SKM-1 treated with dmso at 0.1 percent for 144 hours (cell line): Measurements from ENCODE around the gene SEC61A1.

Source experiments
- DNase-seq: peaks from one replicate; lab custom pipeline; 2025; ENCODE audit not compliant: unreplicated experiment; lab: John Stamatoyannopoulos, UW

SEC61A1 gene

DNA sequence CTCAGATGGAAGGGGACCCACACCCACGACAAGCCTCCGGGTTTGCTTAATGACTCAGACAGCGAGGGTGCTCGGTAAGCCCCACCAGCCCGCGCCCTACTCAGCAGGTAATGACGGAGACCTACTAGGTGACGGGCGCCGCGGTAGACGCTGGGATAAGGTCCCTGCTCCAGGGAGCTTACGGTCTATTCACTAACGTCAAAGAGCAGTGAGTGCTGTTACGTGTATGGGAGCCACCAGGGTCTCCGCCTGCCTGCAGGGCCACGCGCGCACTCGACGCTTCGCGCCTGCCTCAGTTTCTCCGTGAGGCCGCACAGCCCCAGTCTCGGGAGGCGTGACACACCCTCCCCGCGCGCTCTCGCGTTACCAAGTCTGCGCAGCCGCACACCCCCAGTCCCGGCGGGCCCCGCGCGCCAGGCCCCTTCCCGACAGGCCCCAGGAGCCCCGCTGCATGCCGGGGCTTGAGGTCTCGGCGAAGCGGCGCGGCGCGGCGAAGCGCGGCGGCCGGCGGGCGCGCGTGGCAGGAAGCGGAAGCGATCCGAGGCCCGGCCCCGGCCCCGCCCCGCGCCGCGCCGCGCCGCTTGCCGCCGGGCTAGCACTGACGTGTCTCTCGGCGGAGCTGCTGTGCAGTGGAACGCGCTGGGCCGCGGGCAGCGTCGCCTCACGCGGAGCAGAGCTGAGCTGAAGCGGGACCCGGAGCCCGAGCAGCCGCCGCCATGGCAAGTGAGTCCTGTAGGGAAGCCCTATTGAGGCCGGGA is at the start of gene SEC61A1:
SEC61A1 (plus strand) TSS at position 601 of the 758 bp plus-strand sequence; CDS start at position 717, 116 bp downstream.
- DNase-seq = peak; percentile 91

- no peak for DNase-seq
These were observed 47.6 kb upstream of the SEC61A1 start for GRCh38 chr3:128004661-128005060.

DNA sequence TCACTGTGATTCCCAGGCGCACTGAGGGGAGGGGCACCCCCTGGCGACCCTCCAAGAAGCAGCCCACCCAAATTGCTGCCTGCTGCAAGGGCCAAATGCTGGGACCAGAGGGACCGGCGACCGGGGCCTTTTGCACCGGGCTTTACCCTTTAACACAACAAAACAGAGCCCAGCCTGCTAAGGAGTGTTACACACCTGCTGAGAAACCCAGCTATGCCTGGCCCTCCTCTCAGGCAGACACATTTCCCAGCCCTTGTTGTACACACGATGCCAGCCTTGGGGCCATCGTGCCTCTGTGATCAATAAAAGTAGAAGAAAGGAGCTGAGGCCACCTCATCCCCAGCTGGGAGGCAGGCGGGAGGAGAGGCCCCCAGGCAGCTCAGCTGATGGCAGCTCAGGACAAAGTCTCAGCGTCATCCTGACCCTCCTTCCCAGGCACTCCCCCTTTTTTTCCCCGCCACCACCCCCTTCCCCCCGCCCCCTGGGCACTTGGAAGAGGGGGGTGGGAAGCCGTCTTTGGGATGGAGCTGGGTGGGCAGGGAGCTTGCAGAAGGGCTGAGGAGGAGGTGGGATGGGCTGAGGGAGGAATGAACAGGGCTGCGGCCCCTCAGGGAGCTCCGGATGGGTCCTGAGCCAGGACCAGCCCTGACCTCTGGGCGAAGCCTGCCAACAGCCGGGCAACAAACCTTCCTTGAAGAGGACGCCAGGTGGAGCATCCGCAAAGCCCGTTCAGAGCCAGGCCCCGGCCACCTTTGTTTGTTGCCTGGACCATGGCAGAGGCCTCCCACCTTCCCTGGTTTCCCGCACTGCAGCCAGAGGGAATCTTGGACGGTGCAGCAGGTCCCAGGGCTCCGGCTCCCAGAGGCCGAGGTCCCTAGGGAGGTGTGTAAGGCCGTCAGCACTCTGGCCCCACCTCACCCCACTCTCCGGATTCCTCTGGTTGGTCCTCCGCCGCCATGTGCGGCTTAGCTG is 45.9 kb upstream of the SEC61A1 start:
- no peak for DNase-seq

DNA sequence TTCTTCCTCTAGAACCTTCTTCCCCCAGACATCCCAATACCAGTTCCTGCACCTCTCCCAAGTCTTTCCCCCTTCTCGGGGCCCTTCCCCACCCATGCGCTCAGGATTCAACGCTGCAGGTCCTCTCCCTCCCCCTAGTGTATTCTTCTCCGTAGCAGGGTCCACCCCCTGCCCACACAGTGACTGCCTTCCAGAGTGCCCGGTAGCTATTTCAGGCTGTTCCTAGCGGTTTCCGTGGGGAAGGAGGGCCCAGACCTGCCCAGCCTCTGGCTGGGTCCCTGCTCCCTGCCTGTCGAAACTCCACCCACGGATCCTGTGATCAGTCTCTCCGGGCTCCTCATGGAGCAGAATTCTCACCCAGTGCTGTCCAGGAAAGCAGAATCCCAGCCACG is 45.2 kb upstream of the SEC61A1 start:
- no peak for DNase-seq

DNA sequence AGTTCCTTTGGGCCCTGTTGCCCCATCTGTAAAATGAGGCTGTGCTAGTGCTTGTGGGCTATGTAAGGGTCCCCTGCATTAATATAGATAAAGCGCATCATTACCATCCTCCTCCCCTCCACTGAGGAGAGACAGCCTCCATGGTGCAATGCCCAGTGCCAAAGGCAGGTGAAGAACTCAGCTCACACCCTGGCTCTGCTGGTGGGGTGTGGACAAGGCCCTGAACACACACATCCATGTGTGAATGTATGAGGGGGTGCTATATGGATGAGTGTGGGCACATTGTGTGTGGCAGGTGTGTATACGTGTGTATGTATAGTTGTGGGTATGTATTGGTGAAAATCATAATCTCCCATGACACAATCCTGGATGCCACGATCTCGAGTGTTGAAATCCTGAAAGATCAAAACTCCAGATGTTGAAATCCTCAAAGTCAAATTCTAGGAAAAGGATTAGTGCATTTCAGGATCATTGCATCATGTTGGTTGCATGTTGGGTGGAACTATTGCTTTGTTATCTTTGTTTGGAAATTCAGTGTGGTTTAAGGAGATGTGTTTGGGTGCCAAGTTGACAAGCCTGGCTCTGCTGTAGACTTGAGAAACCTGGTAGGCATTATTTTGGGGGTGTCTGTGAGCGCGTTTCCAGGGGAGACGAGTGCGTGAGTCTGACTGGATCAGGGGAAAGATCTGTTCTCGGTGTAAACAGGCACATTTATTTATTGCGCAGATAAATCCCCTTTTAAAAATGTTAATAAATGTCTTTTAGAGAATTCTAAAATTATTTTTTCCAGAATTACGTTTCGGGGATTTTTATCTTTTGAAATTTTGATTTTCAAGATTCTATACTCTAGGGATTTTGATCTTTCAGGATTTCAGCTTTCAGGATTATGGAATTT is 42.0 kb upstream of the SEC61A1 start:
- DNase-seq = no peak

- no peak for DNase-seq
These were observed 41.1 kb upstream of the SEC61A1 start for GRCh38 chr3:128011140-128011539.

GRCh38 chr3:128012050-128012449 is 40.2 kb upstream of the SEC61A1 start:
- no peak for DNase-seq

GRCh38 chr3:128014548-128014947 is 37.7 kb upstream of the SEC61A1 start:
- DNase-seq = no peak

DNA sequence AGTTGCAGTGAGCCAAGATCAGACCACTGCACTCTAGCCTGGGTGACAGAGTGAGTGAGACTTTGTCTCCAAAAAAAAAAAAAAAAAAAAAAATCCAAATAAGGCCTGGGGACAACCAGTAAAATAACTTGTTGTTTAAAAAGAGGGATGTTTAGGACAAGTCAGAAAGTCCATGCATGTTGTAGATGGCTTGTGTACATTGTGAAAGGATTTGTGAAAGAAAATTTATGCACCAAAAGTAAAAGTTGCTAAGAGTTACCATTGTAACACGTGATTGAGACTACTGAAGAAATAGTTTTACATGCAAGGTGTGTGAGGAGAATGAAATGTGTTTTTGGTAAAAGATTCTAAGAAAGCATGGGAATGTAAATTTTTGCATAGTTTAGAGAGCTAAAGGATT is 35.7 kb upstream of the SEC61A1 start:
- DNase-seq = no peak

GRCh38 chr3:128021768-128022372 is 30.4 kb upstream of the SEC61A1 start:
- DNase-seq = no peak

DNA sequence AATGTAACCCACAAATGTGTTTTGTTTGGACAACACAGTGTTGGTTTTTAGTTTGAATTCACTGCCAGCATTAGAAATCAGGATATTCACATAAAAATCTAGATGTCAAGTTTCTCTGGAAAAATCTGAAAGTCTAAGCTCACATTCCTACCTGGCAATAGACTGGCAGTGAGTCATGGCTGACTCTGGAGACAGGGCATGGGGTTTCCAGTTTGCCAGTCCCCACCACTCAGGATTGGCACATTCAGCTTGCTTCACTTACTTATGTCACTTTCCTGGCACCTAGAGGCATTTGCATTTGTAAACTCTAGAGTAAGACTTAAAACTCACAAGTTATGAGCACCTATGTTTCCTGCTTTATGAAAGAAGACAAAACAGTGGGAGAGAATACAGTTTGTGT is 19.1 kb upstream of the SEC61A1 start:
- no peak for DNase-seq

- no peak for DNase-seq
These were observed 16.1 kb upstream of the SEC61A1 start for GRCh38 chr3:128036119-128036518.

GRCh38 chr3:128040041-128040440 is 12.2 kb upstream of the SEC61A1 start:
- DNase-seq = no peak

GRCh38 chr3:128040660-128041059 is 11.6 kb upstream of the SEC61A1 start:
- no peak for DNase-seq

DNA sequence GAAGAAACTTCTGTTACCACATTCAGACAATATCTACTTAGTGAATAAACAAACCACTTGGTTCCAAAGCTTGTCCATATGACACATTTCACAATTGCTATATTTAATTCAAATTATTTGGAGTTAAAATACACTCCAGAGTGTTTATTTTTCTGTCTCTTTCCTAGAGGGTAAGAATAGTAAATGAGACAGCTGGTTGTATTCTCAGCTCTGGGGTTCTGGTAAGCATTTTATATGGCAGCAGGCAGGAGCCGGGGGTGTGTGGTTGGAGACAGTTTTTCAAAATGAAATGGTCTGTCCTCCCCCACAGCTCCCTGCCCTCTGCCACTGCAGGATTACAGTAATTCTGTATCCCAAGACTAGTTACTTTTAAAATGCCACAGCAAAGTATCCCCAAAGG is 10.9 kb upstream of the SEC61A1 start:
- no peak for DNase-seq

DNA sequence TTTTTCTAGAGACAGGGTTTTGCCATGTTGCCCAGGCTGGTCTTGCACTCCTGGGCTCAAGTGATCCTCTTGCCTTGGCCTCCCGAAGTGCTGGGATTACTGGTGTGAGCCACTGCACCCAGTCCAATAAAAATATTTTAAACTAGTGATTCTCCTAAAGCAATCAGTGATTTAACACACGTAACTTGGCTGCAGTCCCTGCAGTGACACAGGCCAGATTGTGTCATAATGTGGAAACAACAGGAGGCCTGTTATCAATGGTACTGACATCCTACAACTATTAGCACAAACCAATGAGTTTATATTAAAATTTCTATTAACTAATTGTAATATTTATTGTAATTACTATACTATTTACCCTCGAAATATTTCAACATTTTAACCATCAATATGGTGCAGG is 1.6 kb upstream of the SEC61A1 start:
- DNase-seq = no peak

- DNase-seq = no peak
These were observed 789 bp upstream of the SEC61A1 start for GRCh38 chr3:128051459-128051836.

DNA sequence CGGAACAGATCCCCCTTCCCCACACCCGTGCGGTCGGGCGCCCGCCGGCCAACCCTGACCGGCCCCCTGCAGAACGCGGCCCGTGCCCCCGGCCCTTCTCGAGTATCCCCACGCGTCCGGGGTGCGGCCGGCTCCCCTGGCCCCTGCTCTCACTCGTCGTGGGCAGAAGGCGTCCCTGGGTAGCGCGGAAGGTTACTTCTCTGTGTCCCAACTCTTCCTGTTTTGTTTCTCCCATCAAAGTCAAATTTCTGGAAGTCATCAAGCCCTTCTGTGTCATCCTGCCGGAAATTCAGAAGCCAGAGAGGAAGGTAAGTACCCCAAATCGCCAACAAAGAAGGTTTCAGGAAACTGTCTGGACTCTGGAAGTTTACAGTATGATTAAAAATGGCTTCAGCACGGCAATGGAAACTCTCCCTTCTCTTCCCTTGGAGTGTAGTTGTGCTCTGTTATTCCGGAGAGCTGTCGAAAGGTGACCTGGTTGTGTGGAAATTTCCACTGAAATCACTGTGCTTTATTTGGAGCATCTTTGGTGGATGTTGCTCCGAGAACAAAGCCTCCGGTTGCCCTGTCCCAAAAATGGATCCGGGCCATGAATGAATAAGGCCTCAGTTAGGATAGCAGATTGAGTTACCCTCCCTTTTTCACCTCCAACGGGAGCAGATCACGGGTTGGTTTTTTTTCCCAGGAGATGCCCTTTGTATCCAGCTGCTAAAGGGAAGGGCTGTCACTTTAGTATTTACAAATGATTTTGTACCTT is 536 bp downstream of the SEC61A1 start:
- DNase-seq = no peak

DNA sequence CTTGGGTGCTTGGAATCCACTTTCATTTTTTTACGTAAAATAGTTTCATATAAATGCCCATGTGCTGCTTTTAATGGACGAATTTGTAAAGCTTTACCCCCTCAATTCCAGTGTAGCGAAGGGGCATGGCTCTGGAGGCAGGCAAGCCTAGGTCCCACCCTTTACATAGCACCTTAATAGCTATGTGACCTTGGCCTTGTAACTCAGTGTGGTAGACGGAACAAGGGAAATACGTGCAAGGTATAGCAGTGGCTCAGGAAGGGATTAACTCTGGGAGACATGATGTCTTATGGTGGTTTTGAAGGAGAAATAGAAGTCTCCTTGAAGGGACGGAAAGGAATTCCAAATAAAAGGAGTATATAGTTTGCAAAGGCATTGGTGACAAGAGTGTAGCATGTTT is 1.4 kb downstream of the SEC61A1 start:
- no peak for DNase-seq

GRCh38 chr3:128054367-128054766 is 2.1 kb downstream of the SEC61A1 start:
- DNase-seq = no peak
